Esophagus squamous epithelium (tissue), 4 donors: ENCODE measurements around the gene MYO18A.

Source experiments
- CTCF ChIP-seq, 6 experiments: fragments of 450-650 bp in 4 of 6; fragments of 200-600 bp in 2 of 6; sonication (generic) in 2 of 6; IDR thresholded peaks; one replicate each; pipeline ENCODE4 v1.5.1; 2016 to 2019; ENCODE audit warnings: antibody characterized with exemption in 6 of 6, mild to moderate bottlenecking in 4 of 6, moderate library complexity in 4 of 6
- POLR2A ChIP-seq, 4 donors: fragments of 450-650 bp; IDR thresholded peaks; one replicate each; pipeline ENCODE4 v1.6.1; 2017; ENCODE audit warnings: antibody characterized with exemption in 4 of 4, mild to moderate bottlenecking in 4 of 4, moderate library complexity in 3 of 4

- TF ChIP-seq CTCF (IDR thresholded peaks at IDR 0.05) (no peak), POLR2A (IDR thresholded peaks at IDR 0.05) (no peak)
These were observed 9.8 kb upstream of the MYO18A start for GRCh38 chr17:29190039-29190438.
